Measurements from ENCODE around the gene MNAT1. TPM values are rescaled to one million over a fixed set of nuclear protein-coding genes. Genes with fewer than 3 reads are reported as not detected.

The MNAT1 gene
- 10 to 100 TPM; 27.8 to 39.8 TPM for total RNA-seq

DNA sequence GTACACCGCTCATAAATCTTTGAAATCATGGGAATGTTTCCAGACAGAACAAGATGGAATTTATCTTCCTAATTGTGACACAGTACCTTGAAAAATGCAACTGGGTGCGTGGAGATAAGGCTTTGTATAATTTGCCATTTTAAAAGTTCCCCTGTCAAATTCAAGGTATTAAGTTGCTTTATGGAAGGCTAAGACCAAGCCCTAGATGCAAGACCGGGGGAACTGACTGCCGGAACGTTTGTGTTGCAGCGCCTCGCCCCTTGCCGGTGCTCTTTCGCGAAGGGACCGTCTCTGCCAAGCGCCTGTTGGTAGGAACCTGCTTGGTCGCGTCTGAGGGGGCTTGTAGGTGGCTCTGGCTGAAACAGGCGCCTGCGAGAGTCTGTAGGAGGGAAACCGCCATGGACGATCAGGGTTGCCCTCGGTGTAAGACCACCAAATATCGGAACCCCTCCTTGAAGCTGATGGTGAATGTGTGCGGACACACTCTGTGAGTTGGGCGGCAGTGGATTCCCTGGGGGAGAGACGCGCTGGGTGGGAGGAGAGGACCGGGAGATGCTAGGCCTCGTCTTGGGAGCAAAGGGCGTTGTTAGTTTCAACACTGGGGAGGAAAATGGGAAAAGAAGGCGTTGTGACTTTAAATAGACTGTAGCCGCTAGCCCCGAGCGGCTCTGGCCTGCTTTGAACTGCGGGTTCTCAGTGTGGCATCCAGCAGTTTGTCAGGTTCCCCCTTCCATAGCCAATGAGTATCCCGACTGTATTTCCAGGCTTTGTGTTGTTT, at the start of gene MNAT1:
MNAT1 (plus strand) TSS at position 297 of the 778 bp plus-strand sequence; CDS start at position 399, 102 bp downstream.
- ChIA-PET POLR2A (no interaction called here), CTCF (no interaction called here)
- Mint-ChIP-seq H3K9me3 (no peaks in the 10 kb centered on the region), H3K4me3 (peak within 1 kb of the TSS; percentile 99), H3K4me1 (peaks cover 20% of the 10 kb centered on the region), H3K27ac (peak within 1 kb of the TSS; percentile 94), H3K36me3 (ENCODE audit: low read depth) (peaks cover 4% of the 10 kb centered on the region), H3K27me3 (peaks cover 41% of the 10 kb centered on the region)
- DNase-seq: peak; percentile 76

DNA sequence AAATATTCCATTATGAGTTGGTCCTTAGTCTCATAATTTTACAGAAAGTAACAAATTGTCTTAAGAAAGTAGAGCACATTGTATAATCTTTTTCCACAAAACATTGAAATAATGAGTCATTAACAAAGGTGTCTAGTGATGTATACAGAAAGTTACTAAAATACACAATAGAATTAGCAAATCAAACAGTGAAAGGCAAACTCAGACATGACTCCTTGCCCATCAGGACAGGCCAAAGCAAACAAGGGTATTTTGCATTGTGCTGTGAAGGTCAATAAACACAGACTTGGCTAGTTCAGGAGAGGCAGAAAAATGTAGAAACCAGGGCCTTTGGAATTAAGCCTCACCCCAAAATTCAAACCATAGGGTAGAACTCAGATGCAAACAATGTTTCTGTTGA, 47.7 kb upstream of the MNAT1 start:
- Mint-ChIP-seq H3K4me1 (no peaks in the 10 kb centered on the region), H3K9me3 (no peaks in the 10 kb centered on the region), H3K36me3 (ENCODE audit: low read depth) (no peaks in the 10 kb centered on the region), H3K27me3 (peaks cover 4% of the 10 kb centered on the region), H3K27ac (no peak overlapping the region), H3K4me3 (no peak overlapping the region)
- POLR2A ChIA-PET: no interaction called here
- CTCF ChIA-PET: no interaction called here
- DNase-seq: no peak

DNA sequence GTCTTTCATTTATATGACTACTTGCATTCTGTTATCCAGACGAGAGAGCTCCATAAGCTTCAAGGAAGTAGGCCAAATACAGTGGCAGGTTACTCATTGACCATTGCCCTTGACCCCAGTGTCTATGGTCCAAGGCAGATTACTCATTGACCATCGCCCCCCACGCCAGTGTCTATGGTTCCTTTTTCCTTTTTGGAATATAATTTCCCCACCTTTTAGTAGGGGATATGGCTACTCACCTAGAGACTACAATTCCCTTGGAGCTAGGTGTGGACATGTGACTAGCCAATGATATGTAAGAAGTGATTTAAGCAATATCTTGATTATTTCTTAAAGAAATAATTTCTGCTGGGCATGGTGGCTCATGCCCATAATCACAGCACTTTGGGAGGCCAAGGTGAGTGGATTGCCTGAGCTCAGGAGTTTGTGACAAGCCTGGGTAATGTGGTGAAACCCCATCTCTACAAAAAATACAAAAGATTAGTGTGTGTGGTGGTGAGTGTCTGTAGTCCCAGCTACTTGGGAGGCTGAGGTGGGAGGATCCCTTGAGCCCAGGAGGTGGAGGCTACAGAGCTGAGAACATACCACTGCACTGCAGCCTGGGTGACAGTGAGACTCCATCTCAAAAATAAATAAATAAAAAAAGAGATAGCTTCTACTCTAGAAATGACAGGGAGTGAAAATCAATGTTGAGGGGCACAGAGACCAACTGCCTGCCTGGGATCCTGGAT, 43.0 kb upstream of the MNAT1 start:
- H3K9me3 Mint-ChIP-seq: no peaks in the 10 kb centered on the region
- ChIA-PET CTCF (no interaction called here), POLR2A (no interaction called here)
- no peaks in the 10 kb centered on the region for H3K36me3 Mint-ChIP-seq (ENCODE audit: low read depth)
- H3K27ac Mint-ChIP-seq: no peak overlapping the region
- H3K4me1 Mint-ChIP-seq: no peaks in the 10 kb centered on the region
- peaks cover 19% of the 10 kb centered on the region for H3K27me3 Mint-ChIP-seq
- no peak overlapping the region for H3K4me3 Mint-ChIP-seq
- DNase-seq: no peak

DNA sequence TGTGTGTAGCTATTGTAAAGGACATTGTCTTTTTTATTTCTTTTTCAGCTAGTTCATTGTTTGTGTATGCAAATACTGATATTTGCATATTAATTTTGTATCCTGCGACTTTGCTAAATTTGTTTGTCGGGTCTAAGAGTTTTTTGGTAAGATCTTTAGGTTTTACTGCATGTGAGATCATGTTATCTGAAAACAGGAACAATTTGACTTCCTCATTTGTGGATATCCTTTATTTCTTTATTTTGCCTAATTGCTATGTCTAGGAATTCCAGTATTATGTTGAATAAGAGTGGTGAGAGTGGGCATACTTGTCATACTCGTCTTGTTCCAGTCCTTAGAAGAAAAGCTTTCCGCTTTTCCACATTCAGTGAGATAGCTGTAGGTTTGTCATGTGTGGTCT, 39.2 kb upstream of the MNAT1 start:
- no peak for DNase-seq
- Mint-ChIP-seq H3K36me3 (ENCODE audit: low read depth) (no peaks in the 10 kb centered on the region), H3K4me1 (no peaks in the 10 kb centered on the region), H3K4me3 (no peak overlapping the region), H3K27me3 (peaks cover 38% of the 10 kb centered on the region), H3K27ac (no peak overlapping the region), H3K9me3 (peaks cover 2% of the 10 kb centered on the region)
- CTCF ChIA-PET: no interaction called here
- POLR2A ChIA-PET: interaction anchor here (0.7 kb wide), 1 partner anchor 98 kb away, joined by 6 read pairs; no protein-coding TSS in a partner anchor

DNA sequence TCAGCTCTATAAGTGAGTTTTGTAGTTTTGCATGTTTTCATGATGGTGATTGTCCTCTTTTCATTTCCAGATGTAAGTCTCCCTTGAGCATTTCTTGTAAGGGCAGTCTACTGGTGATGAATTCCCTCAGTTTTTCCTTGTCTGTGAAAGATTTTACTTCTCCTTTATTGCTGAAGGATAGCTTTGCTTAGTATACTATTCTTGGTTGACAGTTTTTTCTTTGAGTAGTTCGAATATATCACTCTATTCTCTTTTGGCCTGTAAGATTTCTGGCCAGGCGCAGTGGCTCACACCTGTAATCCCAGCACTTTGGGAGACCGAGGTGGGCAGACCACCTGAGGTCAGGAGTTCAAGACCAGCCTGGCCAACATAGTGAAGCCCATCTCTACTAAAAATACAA, 34.0 kb upstream of the MNAT1 start:
- Mint-ChIP-seq H3K27me3 (peaks cover 28% of the 10 kb centered on the region), H3K4me1 (no peaks in the 10 kb centered on the region), H3K36me3 (ENCODE audit: low read depth) (no peaks in the 10 kb centered on the region), H3K4me3 (no peak overlapping the region), H3K27ac (no peak overlapping the region), H3K9me3 (peaks cover 10% of the 10 kb centered on the region)
- CTCF ChIA-PET: no interaction called here
- no peak for DNase-seq
- POLR2A ChIA-PET: no interaction called here

DNA sequence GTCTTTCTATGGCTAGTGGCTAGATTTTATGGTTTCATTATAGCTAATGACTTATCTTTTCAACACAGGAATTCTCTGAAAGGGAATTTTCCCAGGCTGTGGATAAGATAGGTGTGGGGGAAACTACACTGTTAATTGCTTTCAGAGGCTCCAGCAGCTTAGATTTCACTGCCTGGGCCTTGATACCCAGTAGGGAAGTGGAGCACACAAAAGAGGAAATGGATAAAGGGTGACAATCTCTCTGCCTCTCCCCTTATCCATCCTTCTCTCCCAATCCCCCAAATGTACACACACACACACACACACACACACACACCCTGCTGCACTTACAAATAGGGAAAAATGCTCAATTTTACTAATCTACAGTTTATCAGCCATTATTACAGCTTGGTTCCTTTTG, 29.5 kb upstream of the MNAT1 start:
- CTCF ChIA-PET: no interaction called here

DNA sequence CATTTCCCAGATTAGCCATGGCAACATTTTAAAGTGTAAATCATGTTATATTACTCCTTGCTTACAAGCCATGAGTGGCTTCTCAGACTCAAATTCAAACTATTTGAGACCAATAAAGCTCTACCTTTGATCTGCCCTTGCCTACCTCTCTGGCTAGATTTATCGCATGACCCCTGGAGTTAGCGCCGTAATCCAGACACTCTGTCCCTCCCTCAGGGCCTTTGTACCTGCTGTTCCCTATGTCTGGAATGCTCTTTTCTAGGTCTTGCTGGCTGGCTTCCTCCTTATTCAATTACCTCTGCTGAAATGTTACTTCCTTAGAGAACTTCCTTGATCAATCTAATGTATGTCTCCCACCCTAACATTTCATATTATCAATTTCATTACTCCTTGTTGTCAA, 26.7 kb upstream of the MNAT1 start:
- POLR2A ChIA-PET: no interaction called here
- no peaks in the 10 kb centered on the region for H3K9me3 Mint-ChIP-seq
- H3K27me3 Mint-ChIP-seq: peaks cover 34% of the 10 kb centered on the region
- CTCF ChIA-PET: interaction anchor here (1.0 kb wide), 1 partner anchor 20 kb away, joined by 3 read pairs; no protein-coding TSS in a partner anchor
- no peak overlapping the region for H3K4me3 Mint-ChIP-seq
- no peak overlapping the region for H3K27ac Mint-ChIP-seq
- no peak for DNase-seq
- H3K36me3 Mint-ChIP-seq (ENCODE audit: low read depth): no peaks in the 10 kb centered on the region
- H3K4me1 Mint-ChIP-seq: no peaks in the 10 kb centered on the region

More for the DNA sequence above, 29.5 kb upstream of the MNAT1 start:
- Mint-ChIP-seq H3K4me3 (no peak overlapping the region), H3K36me3 (ENCODE audit: low read depth) (no peaks in the 10 kb centered on the region), H3K9me3 (peaks cover 8% of the 10 kb centered on the region), H3K4me1 (no peaks in the 10 kb centered on the region), H3K27ac (no peak overlapping the region), H3K27me3 (peaks cover 20% of the 10 kb centered on the region)
- DNase-seq: no peak
- POLR2A ChIA-PET: no interaction called here

DNA sequence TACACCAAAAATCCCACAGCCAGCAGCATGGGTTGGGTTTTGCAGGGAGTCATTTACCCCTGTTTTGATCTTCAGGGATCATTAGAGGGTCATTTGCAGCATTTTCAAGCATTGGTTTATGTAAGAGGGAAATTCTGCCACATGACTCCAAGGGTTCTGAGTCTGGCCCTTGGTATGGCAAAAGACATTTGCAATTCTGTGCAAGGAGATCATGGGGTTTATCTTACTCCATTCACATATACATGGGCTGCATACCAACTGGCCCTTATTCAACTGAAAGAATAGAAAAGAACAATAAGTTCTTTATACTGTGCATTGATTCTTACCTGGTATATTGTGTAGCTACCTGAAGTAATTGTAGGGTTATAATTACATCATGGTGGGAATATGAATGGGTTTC, 24.1 kb upstream of the MNAT1 start:
- Mint-ChIP-seq H3K9me3 (no peaks in the 10 kb centered on the region), H3K27ac (no peak overlapping the region), H3K4me3 (no peak overlapping the region), H3K4me1 (no peaks in the 10 kb centered on the region), H3K36me3 (ENCODE audit: low read depth) (no peaks in the 10 kb centered on the region), H3K27me3 (peaks cover 45% of the 10 kb centered on the region)
- DNase-seq: no peak
- ChIA-PET POLR2A (no interaction called here), CTCF (no interaction called here)

DNA sequence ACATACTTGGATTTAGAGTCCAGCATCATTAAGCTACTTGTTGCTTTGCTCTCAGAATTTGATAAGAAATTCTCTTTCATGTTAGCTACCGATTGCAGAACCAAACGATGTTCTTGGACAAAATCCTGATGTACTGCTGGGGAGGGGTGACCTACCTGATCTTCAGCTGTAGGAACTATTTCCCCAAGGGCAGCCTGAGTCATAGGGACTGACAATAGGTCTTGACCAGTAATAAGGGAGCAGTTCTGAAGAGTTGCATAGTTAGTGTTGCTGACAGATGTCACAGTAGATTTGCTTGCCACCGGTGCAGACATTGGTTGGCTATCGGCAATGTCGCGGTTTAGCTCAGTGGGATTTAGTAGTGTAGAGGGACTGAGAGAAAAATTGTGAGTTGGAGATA, 21.0 kb upstream of the MNAT1 start:
- no peak for DNase-seq
- Mint-ChIP-seq H3K9me3 (no peaks in the 10 kb centered on the region), H3K27ac (no peak overlapping the region), H3K27me3 (peaks cover 45% of the 10 kb centered on the region), H3K4me3 (no peak overlapping the region), H3K36me3 (ENCODE audit: low read depth) (no peaks in the 10 kb centered on the region), H3K4me1 (no peaks in the 10 kb centered on the region)
- CTCF ChIA-PET: no interaction called here
- POLR2A ChIA-PET: interaction anchor here (0.5 kb wide), 1 partner anchor 509 kb away, joined by 7 read pairs; no protein-coding TSS in a partner anchor

DNA sequence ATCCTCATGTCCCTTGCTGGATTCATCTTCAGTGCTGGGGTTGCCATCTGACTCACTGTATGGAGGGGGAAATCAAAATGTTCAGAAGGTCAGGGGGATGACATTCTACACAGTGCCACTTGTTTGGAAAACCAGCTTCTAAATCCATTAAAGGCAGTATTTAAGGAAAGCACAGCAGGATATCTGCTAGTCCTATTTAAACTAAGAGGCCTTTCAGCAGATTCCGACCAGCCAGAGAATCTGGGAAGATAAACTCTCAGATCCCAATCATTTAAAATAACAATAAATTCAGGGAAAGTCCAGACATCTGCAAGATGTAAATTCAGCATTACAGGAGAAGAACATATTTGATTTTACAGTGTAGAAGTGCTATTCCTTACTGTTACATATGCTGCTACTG, 14.2 kb upstream of the MNAT1 start:
- H3K4me3 Mint-ChIP-seq: no peak overlapping the region
- ChIA-PET CTCF (no interaction called here), POLR2A (no interaction called here)
- no peak overlapping the region for H3K27ac Mint-ChIP-seq
- no peak for DNase-seq
- H3K4me1 Mint-ChIP-seq: peaks cover 24% of the 10 kb centered on the region
- no peaks in the 10 kb centered on the region for H3K9me3 Mint-ChIP-seq
- H3K27me3 Mint-ChIP-seq: peaks cover 66% of the 10 kb centered on the region
- no peaks in the 10 kb centered on the region for H3K36me3 Mint-ChIP-seq (ENCODE audit: low read depth)

DNA sequence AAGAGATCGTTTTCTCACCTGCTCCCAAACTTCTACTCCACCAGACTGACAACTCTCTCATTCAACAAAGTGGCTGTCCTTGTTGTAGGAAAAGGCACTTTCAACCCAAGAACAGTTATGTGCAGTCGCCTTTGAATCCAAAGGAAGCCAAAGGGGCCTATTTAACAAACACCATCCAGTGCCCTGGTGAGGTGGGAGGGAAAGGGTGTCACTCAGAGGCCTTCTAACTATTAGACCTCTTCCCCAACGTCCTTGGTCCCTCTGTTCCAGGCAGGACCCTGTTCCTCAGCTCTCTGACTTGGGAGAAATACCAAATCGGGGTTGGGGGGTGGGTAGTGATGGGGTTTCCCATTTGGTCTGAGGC, 13.6 kb upstream of the MNAT1 start:
- no peaks in the 10 kb centered on the region for H3K9me3 Mint-ChIP-seq
- POLR2A ChIA-PET: no interaction called here
- no peak overlapping the region for H3K27ac Mint-ChIP-seq
- H3K4me3 Mint-ChIP-seq: peak overlapping the region; percentile 48
- peaks cover 63% of the 10 kb centered on the region for H3K27me3 Mint-ChIP-seq
- no peaks in the 10 kb centered on the region for H3K36me3 Mint-ChIP-seq (ENCODE audit: low read depth)
- H3K4me1 Mint-ChIP-seq: peaks cover 24% of the 10 kb centered on the region
- no peak for DNase-seq
- CTCF ChIA-PET: no interaction called here

DNA sequence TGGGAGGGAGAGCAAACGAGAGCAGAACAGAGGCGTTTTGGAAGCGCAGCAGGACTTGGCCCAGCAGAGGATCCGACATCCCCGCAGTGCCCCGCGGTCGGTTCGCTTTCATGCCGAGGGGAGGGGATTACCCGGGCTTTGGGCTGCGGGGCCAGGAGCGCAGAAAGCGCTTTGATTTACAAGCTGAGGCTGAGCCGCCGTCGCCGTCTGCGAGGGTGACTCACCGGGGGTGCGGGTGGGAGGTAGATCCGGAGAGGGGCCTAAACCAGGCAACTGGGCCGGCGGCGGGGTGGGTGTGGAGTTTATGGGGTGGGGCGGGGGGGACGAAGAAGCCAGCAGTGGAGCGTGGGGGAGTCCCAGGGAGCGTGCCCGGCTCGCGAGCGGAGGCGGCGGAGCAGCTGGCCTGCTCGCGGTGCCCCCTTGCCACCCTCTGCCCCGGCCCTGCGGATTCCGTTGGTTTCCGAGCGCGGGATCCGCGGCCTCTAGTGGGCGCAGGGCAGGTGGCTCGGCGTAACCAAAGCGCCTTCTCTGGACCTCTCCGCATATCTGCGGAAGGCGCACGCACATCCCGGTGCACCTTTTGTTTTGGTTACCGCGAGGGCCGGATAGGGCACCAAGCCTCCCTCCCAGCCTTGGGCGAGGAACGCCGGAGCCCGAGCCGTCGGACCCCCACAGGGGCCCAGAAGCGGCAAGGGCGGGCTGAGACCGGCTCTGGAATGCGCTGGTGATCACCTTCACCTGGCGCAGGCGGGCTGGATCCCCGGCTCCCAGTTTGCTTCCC, 13.0 kb upstream of the MNAT1 start:
- Mint-ChIP-seq H3K4me1 (peaks cover 24% of the 10 kb centered on the region), H3K27ac (no peak overlapping the region), H3K9me3 (no peaks in the 10 kb centered on the region), H3K36me3 (ENCODE audit: low read depth) (no peaks in the 10 kb centered on the region), H3K4me3 (peak overlapping the region; percentile 70), H3K27me3 (peaks cover 67% of the 10 kb centered on the region)
- DNase-seq: peak; percentile 19
- CTCF ChIA-PET: no interaction called here
- POLR2A ChIA-PET: interaction anchor here (0.6 kb wide), 1 partner anchor 29 kb away, joined by 6 read pairs; no protein-coding TSS in a partner anchor

DNA sequence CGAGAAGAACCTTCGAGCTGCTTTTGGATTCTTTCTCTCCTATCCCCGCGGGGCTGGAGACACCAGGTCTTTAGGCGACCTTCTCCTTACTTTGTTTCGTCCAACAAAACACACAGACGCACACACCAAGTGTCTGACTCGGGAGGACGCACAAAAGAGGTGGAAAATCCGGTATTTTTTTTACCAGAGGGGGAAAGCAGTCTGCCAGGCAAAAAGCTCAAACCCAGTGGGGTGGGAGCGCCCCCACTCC, 12.5 kb upstream of the MNAT1 start:
- POLR2A ChIA-PET: interaction anchor here (0.6 kb wide), 1 partner anchor 29 kb away, joined by 6 read pairs; no protein-coding TSS in a partner anchor
- Mint-ChIP-seq H3K27ac (peak overlapping the region; percentile 17), H3K36me3 (ENCODE audit: low read depth) (no peaks in the 10 kb centered on the region), H3K4me3 (peak overlapping the region; percentile 70), H3K27me3 (peaks cover 72% of the 10 kb centered on the region), H3K9me3 (no peaks in the 10 kb centered on the region), H3K4me1 (peaks cover 29% of the 10 kb centered on the region)
- CTCF ChIA-PET: no interaction called here
- no peak for DNase-seq

Measured in activated CD4-positive, alpha-beta T cell treated with anti-CD3 and anti-CD28 coated beads, Interleukin-2, amount 10 ng/mL, durations not matched to agents 7 days and 5 days (primary cell).